Lower leg skin (tissue), 4 donors: ENCODE data around the gene ZNF506. TPM values are rescaled to one million over a fixed set of nuclear protein-coding genes. Genes with fewer than 3 reads are reported as not detected.
"Not testable (repeated sequence)": the region's sequence is repeated elsewhere in the genome, so short reads cannot be mapped to it uniquely, and the experiment has no call there.

Experiments
- DNase-seq, 2 donors: peaks; one replicate each; pipeline ENCODE4 v3.0.0-alpha.2; 2019; ENCODE audit warnings: low spot score in 2 of 2
- H3K4me3 ChIP-seq: fragments of 200-600 bp; sonication (generic); 2 replicates; pipeline ENCODE4 v1.5.1; 2017; ENCODE audit warnings: mild to moderate bottlenecking, low read depth; ENCODE audit not compliant: poor library complexity, severe bottlenecking
- POLR2A ChIP-seq, 2 donors: fragments of 450-650 bp; IDR thresholded peaks; one replicate each; pipeline ENCODE4 v1.6.1; 2016 to 2017; ENCODE audit warnings: antibody characterized with exemption in 2 of 2, mild to moderate bottlenecking in 1 of 2, moderate library complexity in 1 of 2
- WGBS, 2 donors: methylation state at CpG; one replicate each; pipeline ENCODE4 v1.1.5; 2018; 5-methylcytosine and 5-hydroxymethylcytosine counted together
- intact Hi-C: fragments of 100-400 bp; cut with DNase I; formaldehyde crosslinking; loops from one replicate; pipeline ENCODE4 v1.15.0; 2023; ENCODE audit warnings: low total_unique reads
- total RNA-seq, 4 donors: library from RNA; depleted of rRNA; stranded (reverse); fragments of >200 nt; gene quantifications; one replicate each; pipeline ENCODE4 v1.1.0, GENCODE V29; 2016
- TF ChIP-seq, protein P1 (sequence below), 3 donors: fragments of 450-650 bp; IDR thresholded peaks; one replicate each; pipeline ENCODE4 v1.5.1; 2016; ENCODE audit warnings: antibody characterized with exemption in 3 of 3, mild to moderate bottlenecking in 3 of 3, moderate library complexity in 2 of 3

Gene ZNF506
- total RNA-seq, 4 donors from 2014 or later = 19.9 to 44.5 (median 28.0) TPM

DNA sequence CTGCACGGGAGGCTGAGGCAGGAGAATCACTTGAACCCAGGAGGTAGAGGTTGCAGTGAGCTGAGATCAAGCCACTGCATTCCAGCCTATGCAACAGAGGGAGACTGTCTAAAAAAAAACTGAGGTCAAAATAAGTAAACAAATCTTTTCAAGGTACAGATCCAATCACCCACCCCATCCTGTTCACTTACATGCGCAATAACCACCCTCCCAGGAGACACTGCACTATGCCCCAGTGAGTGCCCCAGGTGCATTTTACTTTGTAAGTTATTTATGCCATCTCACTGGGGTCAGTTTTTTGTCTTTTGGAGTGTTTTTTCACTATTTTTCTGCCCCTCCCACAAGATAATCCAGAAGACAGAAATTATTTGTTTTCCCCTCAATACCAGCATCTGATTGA lies 37.2 kb upstream of the ZNF506 start:
- DNase-seq = no peak
- 88 to 96% methylated on average over 2 of the region's 2 CpGs for whole genome bisulfite sequencing, 2 donors
- no peak for TF ChIP-seq POLR2A (IDR thresholded peaks at IDR 0.05)
- TF ChIP-seq, protein P1, sequence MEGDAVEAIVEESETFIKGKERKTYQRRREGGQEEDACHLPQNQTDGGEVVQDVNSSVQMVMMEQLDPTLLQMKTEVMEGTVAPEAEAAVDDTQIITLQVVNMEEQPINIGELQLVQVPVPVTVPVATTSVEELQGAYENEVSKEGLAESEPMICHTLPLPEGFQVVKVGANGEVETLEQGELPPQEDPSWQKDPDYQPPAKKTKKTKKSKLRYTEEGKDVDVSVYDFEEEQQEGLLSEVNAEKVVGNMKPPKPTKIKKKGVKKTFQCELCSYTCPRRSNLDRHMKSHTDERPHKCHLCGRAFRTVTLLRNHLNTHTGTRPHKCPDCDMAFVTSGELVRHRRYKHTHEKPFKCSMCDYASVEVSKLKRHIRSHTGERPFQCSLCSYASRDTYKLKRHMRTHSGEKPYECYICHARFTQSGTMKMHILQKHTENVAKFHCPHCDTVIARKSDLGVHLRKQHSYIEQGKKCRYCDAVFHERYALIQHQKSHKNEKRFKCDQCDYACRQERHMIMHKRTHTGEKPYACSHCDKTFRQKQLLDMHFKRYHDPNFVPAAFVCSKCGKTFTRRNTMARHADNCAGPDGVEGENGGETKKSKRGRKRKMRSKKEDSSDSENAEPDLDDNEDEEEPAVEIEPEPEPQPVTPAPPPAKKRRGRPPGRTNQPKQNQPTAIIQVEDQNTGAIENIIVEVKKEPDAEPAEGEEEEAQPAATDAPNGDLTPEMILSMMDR (IDR thresholded peaks at IDR 0.05) = no peak
- intact Hi-C loops = no loop called here
- no peak overlapping the region for H3K4me3 ChIP-seq

DNA sequence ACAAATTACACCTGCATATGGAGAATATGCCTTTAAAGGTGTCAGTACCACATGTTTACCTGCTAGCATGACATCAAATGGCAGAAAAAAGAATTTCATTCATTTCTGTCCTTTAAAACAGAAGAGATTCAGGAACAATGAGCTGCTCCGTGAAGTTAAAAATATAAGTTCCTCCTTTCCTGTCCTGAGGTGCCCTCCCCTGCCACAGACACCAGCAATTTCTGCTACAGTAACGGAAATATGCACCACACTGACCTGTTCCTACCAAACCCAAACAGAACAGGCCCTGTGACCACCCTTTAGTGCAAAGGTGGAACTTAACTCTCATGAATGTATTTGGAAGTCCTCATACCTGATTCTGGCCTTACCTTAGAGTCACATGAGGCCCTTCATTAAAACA lies 30.2 kb upstream of the ZNF506 start:
- 82 to 94% methylated on average over 2 of the region's 2 CpGs for WGBS, 2 donors
- intact Hi-C loops, DNase-seq, H3K4me3 ChIP-seq: not testable (repeated sequence)

DNA sequence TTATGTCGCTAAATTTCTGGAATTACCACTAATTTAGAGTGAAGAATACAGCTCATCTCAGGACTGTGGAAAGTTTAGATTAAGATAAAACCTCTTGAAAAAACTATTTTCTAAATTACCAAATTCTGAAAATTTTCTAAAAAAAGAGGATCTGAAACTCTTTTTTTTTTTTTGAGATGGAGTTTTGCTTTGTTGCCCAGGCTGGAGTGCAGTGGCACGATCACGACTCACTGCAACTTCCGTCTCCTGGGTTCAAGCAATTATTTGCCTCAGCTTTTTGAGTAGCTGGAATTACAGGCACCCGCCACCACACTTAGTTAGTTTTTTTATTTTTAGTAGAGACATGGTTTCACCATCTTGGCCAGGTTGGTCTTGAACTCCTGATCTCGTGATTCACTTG lies 27.5 kb upstream of the ZNF506 start:
- no peak for DNase-seq
- no peak for TF ChIP-seq POLR2A (IDR thresholded peaks at IDR 0.05)
- TF ChIP-seq, protein P1 (IDR thresholded peaks at IDR 0.05) = no peak
- no peak overlapping the region for H3K4me3 ChIP-seq
- intact Hi-C loops = no loop called here
- WGBS, 2 donors = 90 to 92% methylated on average over 6 of the region's 6 CpGs

DNA sequence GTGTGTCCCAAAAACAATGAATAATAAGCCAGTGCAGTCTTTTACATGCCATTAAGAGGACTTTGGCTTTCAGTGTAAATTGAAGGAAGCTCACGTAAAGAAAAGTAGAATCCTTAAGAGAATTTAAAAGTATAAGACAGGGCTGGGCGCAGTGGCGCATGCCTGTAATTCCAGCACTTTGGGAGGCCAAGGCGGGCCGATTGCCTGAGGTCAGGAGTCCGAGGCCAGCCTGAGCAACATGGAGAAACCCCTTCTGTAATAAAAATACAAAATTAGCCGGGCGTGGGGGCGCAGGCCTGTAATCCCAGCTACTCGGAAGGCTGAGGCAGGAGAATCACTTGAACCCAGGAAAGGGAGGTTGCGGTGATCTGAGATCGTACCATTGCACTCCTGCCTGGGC lies 26.2 kb upstream of the ZNF506 start:
- DNase-seq = no peak
- H3K4me3 ChIP-seq = no peak overlapping the region
- WGBS, 2 donors = 95 to 97% methylated on average over 12 of the region's 12 CpGs
- intact Hi-C loops = no loop called here
- TF ChIP-seq POLR2A (IDR thresholded peaks at IDR 0.05) = no peak
- TF ChIP-seq, protein P1 (IDR thresholded peaks at IDR 0.05) = no peak

DNA sequence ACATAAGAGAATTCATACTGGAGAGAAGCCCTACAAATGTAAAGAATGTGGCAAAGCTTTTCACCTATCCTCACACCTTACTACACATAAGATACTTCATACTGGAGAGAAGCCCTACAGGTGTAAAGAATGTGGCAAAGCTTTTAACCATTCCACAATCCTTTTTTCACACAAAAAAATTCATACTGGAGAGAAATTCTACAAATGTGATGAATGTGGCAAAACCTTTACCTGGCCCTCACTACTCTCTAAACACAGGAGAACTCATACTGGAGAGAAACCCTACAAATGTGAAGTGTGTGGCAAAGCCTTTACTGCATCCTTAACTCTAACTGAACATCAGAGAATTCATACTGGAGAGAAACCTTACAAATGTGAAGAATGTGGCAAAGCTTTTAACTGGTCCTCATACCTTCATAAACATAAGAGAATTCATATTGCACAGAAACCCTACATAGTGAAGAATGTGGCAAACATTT lies 14.0 kb upstream of the ZNF506 start:
- no peak for DNase-seq
- intact Hi-C loops = no loop called here
- TF ChIP-seq, protein P1 (IDR thresholded peaks at IDR 0.05) = no peak
- TF ChIP-seq POLR2A (IDR thresholded peaks at IDR 0.05) = no peak
- no peak overlapping the region for H3K4me3 ChIP-seq

DNA sequence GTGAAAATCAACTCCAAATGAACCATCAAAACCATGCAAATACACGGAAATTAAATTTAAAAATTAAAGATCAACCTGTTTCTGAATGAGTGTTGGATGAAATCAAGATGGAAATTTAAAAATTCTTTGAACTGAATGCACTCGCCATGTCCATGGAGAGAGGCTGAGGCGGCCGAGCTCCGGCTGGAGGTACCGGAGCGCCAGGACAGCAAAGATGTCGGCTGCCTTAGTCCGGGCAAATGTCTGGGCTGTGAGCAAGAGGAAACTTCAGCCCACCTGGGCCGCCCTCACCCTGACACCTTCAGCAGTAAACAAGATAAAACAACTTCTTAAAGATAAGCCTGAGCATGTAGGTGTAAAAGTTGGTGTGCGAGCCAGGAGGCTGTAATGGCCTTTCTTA lies 5.3 kb upstream of the ZNF506 start:
- 92 to 93% methylated on average over 11 of the region's 11 CpGs for WGBS, 2 donors
- TF ChIP-seq, protein P1 (IDR thresholded peaks at IDR 0.05) = no peak
- no peak for TF ChIP-seq POLR2A (IDR thresholded peaks at IDR 0.05)
- no peak for DNase-seq
- intact Hi-C loops = no loop called here
- H3K4me3 ChIP-seq = no peak overlapping the region
